ENCODE data around the gene BSND. TPM values are rescaled to one million over a fixed set of nuclear protein-coding genes. Genes with fewer than 3 reads are reported as not detected.

Gene BSND
- total and polyA plus RNA-seq, 9 of the 15 experiments (the other 6 are each of a cell fraction or from before 2014, with no cell fraction given), result not detected

- TF ChIP-seq MBD2 (IDR thresholded peaks at IDR 0.05; ENCODE audit: borderline replicate concordance, low read depth) (peak; percentile 7; the same call in 1 of the 2 replicates), SMAD3 (CRISPR knock-in tag; conservative IDR thresholded peaks at IDR 0.05) (no peak), NFATC3 (IDR thresholded peaks at IDR 0.05) (no peak), C11orf30 (IDR thresholded peaks at IDR 0.05; ENCODE audit: low read depth) (no peak), HMGN3 (IDR thresholded peaks at IDR 0.05; ENCODE audit: borderline replicate concordance, extremely low read depth, insufficient read length, low read depth, low read length) (peak; percentile 90), JUN (IDR thresholded peaks at IDR 0.05; ENCODE audit: borderline replicate concordance, low read depth, low read length) (no peak), JUN (CRISPR knock-in tag; IDR thresholded peaks at IDR 0.05; ENCODE audit: borderline replicate concordance) (no peak), BACH1 (tag; IDR thresholded peaks at IDR 0.05) (no peak), TFAM (CRISPR knock-in tag; conservative IDR thresholded peaks at IDR 0.05) (no peak), SIX5 (IDR thresholded peaks at IDR 0.05; ENCODE audit: borderline replicate concordance in 1 of 2, insufficient read depth in 1 of 2, low read depth in 1 of 2, low read length in 2 of 2) (no peak), ZNF12 (CRISPR knock-in tag; IDR thresholded peaks at IDR 0.05) (0 out of 2 replicates have a peak, but pooled peaks have one; percentile 56), SREBF2 (CRISPR knock-in tag; IDR thresholded peaks at IDR 0.05) (no peak), MAFG (tag; conservative IDR thresholded peaks at IDR 0.05) (no peak), ZBTB49 (CRISPR knock-in tag; IDR thresholded peaks at IDR 0.05; ENCODE audit: borderline replicate concordance) (no peak), ZNF184 (CRISPR knock-in tag; IDR thresholded peaks at IDR 0.05) (no peak), KLF6 (CRISPR knock-in tag; IDR thresholded peaks at IDR 0.05; ENCODE audit: borderline replicate concordance) (no peak), SIN3B (IDR thresholded peaks at IDR 0.05; ENCODE audit: low read depth) (no peak), RAD51 (IDR thresholded peaks at IDR 0.05; ENCODE audit: borderline replicate concordance, low read depth) (no peak), CCNT2 (IDR thresholded peaks at IDR 0.05; ENCODE audit: borderline replicate concordance, extremely low read depth, insufficient read length, low read depth, low read length) (peak; percentile 71), GTF2B (IDR thresholded peaks at IDR 0.05; ENCODE audit: extremely low read depth, insufficient read length) (no peak), NR2F6 (CRISPR knock-in tag; IDR thresholded peaks at IDR 0.05) (no peak), ZNF512 (tag; IDR thresholded peaks at IDR 0.05) (no peak)
- TF ChIP-seq, protein P1, sequence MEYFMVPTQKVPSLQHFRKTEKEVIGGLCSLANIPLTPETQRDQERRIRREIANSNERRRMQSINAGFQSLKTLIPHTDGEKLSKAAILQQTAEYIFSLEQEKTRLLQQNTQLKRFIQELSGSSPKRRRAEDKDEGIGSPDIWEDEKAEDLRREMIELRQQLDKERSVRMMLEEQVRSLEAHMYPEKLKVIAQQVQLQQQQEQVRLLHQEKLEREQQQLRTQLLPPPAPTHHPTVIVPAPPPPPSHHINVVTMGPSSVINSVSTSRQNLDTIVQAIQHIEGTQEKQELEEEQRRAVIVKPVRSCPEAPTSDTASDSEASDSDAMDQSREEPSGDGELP (CRISPR knock-in tag; IDR thresholded peaks at IDR 0.05; ENCODE audit: borderline replicate concordance), result peak; percentile 34; the same call in 1 of the 2 replicates
Observed at GRCh38 chr1:55039342-55040082, 40.8 kb downstream of the BSND start, which contains the start of gene PCSK9 (continued).
